GM19239 (cell line): ENCODE measurements around the gene ITLN2.
"Not testable (repeated sequence)": the region's sequence is repeated elsewhere in the genome, so short reads cannot be mapped to it uniquely, and the experiment has no call there.

Experiments
- DNase-seq: peaks from one replicate; pipeline ENCODE4 v3.0.0; 2011; ENCODE audit warnings: low spot score; ENCODE audit not compliant: insufficient read length
- FAIRE-seq: peaks from 2 replicates; lab custom pipeline; 2011; peaks lifted over from hg19 to GRCh38; lab: Jason Lieb, UNC

ITLN2 gene

GRCh38 chr1:160961419-160961818, 6.8 kb upstream of the ITLN2 start:
- FAIRE-seq = no peak
- DNase-seq = no peak

DNA sequence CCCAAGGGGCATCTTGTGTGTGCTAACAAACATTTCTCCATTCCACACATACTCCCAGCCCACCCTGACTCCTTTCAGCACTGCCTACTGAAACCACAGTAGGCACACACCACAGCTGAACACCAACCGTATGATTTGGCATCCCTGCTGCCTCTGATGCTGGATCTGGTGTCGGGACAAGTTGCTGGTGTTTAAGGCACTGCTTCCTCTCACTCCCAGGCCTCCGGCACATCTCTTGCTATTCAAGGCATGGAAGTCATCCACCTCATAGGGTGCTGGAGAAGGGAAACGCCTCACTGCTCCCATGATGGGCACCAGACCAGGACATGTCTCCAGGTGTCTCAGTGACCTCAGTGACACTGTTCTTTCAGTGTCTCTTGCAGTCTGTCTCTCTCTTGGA, 2.4 kb upstream of the ITLN2 start:
- DNase-seq (no peak), FAIRE-seq (no peak)

- no peak for FAIRE-seq
These were observed 1.6 kb downstream of the ITLN2 start for GRCh38 chr1:160953030-160953429.

DNA sequence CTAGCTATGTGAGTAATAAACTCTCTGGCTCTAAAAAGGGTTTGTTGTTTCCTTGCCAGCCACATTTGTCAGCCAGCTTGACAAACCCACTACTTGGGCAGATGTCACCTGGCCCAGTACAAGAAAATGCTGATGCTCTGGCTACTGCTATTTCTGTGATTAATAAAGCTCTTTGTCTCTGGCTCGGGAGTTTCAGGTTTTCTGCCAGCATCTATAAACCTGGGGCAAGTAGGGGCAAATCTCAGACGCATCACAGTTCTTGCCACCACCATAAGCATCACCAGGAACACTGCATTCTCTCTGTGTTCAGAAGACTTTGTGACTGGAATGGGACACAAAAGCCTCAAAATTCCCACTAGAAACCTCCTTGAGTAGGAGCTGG, 2.5 kb downstream of the ITLN2 start:
- DNase-seq (no peak), FAIRE-seq (no peak)

More at GRCh38 chr1:160953030-160953429, 1.6 kb downstream of the ITLN2 start:
- no peak for DNase-seq

- FAIRE-seq = peak; percentile 85
- DNase-seq = peak; percentile 54
These were observed 3.0 kb downstream of the ITLN2 start for GRCh38 chr1:160951443-160952128.

- DNase-seq = no peak
- FAIRE-seq = no peak
These were observed 4.0 kb downstream of the ITLN2 start for GRCh38 chr1:160950657-160951056.

- FAIRE-seq (no peak), DNase-seq (no peak)
These were observed 4.7 kb downstream of the ITLN2 start for GRCh38 chr1:160949881-160950280.

- DNase-seq, FAIRE-seq: not testable (repeated sequence)
These were observed 5.3 kb downstream of the ITLN2 start for GRCh38 chr1:160949216-160949880.

DNA sequence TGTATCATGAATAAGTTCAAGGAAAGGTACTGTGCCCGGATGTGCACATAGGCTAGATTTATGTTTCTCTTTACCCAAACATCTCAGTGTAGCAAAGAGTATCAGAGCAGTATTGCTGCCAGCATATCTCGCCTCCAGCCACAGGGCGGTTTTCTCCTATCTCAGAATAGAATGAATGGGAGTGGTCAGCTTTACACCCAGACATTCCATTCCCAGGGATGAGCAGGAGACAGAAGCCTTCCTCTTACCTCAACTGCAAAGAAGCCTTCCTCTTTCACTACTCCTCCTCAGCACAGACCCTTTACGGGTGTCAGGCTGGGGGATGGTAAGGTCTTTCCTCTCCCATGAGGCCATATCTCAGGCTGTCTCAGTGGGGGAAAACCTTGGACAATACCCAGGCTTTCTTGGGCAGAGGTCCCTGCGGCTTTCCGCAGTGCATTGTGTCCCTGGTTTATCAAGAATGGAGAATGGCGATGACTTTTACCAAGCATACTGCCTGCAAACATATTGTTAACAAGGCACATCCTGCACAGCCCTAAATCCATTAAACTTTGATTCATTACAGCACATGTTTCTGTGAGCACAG, 7.3 kb downstream of the ITLN2 start:
- FAIRE-seq, DNase-seq: not testable (repeated sequence)

- not testable (repeated sequence) for DNase-seq, FAIRE-seq
These were observed 8.7 kb downstream of the ITLN2 start for GRCh38 chr1:160945881-160946280.

DNA sequence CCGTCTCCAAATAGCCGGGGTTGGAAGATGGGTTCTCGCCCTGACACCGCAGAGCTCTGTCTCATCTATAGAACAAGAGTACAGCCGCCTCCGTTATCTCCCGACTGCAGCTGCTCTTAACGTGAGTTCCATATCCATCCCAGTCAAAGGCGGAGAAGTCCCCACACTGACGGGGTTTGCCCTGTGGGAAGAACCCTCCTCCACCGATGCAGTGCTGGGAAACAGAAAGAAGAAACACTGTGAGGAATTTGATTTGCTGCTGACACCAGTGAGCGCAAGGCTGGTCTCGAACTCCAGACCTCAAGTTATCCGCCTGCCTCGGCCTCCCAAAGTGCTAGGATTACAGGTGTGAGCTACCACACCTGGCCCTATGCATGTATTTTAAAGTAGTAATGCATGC, 9.5 kb downstream of the ITLN2 start:
- FAIRE-seq = no peak
- no peak for DNase-seq

DNA sequence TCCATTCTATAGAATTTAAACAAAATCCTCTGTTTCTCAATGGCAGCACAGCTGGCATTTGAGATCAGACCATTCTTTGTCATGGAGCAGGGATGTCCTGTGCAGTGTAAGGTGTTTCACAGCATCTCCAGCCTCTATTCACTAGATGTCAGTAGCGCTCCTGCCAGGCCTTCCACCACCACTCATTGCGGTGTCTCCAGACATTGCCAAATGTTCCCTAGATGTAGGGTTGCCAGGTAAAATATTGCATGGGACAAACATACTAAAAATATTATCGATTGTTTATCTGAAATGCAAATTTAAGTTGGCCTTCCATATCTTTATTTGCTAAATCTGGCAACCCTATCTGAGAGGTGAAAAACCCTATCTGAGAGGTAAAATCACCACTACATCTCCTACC, 11.7 kb downstream of the ITLN2 start:
- FAIRE-seq = no peak
- no peak for DNase-seq

GRCh38 chr1:160936666-160937065, 17.9 kb downstream of the ITLN2 start:
- not testable (repeated sequence) for DNase-seq, FAIRE-seq

- DNase-seq (no peak), FAIRE-seq (no peak)
These were observed 18.9 kb downstream of the ITLN2 start for GRCh38 chr1:160935527-160936258.

DNA sequence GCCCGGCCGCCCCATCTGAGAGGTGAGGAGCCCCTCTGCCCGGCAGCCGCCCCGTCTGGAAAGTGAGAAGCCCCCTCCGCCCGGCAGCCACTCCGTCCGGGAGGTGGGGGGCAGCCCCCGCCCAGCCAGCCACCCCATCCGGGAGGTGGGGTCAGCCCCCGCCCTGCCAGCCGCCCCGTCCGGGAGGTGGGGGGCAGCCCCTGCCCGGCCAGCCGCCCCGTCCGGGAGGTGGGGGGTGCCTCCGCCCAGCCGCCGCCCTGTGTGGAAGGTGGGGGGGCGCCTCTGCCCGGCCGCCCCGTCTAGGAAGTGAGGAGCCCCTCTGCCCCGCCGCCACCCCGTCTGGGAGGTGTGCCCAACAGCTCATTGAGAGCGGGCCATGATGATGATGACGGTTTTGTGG, 21.3 kb downstream of the ITLN2 start:
- not testable (repeated sequence) for FAIRE-seq, DNase-seq

DNA sequence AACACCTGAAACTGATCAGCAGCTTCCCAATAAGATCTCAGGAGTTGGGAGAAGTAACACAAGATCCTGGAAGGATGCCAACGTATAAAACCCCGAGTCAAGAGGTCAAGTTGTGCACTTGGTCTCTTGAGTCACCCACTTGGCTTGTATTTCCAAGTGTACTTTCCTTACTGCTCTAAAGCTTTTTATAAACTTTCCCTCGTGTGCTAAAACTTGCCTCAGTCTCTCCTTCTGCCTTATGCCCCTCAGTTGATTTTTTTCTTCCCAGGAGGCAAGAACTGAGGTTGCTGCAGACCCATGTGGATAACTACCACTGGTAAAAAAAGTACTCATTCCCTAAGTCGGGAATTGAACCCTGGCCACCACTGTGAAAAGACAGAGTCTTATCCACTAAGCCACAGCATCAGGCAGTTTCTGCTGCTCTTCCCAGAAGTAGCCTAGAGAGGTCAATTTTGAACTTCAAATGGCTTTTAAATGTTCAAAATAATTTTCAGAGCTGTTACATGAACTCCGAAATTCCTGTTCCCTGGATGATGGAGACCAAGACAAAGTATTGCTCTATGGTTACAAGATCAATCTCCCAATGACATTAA, 28.9 kb downstream of the ITLN2 start:
- FAIRE-seq = no peak
- DNase-seq = no peak

DNA sequence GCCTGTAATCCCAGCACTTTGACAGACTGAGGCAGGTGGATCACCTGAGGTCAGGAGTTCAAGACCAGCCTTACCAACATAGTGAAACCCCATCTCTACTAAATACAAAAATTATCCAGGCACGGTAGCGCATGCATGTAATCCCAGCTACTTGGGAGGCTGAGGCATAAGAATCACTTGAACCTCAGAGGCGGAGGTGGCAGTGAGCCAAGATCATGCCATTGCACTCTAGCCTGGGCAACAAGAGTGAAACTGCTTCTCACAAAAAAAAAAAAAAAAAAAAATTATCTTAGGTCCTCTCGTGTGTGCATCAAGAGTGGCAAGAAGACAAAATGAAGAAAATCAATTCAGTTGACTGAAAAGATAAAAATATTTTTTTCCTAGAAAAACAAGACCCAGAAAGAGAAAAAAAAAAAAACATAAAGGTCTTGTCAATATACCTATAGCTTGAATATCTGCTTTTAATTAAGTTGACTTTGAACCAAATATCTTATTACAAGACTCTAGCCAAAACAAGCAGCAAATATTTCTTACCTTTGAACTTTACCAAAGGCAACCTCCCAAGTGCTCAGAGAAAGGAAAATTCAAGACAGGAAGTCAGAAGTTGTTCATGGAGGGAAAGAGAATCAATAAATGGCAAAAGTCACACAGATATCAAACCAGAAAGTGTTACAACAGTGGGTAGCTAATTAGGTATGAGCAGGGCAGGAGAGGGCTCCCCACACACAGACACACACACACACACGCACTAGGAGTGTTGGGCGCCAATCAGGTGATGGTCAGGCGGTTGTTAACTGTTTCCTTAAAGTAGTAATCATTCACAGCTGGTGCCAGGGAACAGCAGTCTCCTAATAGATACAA, 29.6 kb downstream of the ITLN2 start:
- no peak for DNase-seq
- FAIRE-seq = no peak

- DNase-seq (no peak), FAIRE-seq (no peak)
These were observed 37.9 kb downstream of the ITLN2 start for GRCh38 chr1:160916666-160917065.

DNA sequence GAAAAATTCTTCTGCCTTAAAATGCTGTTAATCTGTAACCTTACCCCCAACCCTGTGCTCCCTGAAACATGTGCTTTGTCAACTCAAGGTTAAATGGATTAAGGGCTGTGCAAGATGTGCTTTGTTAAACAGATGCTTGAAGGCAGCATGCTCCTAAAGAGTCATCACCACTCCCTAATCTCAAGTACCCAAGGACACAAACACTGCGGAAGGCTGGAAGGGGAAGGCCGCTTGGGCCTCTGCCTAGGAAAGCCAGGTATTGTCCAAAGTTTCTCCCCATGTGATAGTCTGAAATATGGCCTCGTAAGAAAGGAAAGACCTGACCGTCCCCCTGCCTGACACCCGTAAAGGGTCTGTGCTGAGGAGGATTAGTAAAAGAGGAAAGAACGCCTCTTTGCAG, 41.4 kb downstream of the ITLN2 start:
- DNase-seq, FAIRE-seq: not testable (repeated sequence)
